H1 (cell line): Measurements from ENCODE around the gene DCAF4. TPM values are rescaled to one million over a fixed set of nuclear protein-coding genes. Genes with fewer than 3 reads are reported as not detected.
A peak's percentile ranks its signal among the peaks of the same experiment; 100 is the strongest.

Source experiments
- CTCF ChIA-PET: fragments of 300-600 bp; sonication (Branson Sonifier 250); formaldehyde crosslinking; loops from one replicate; lab custom pipeline; 2021; ENCODE audit not compliant: partially characterized antibody; lab: Charles Lee
- POLR2A ChIA-PET: fragments of 300-600 bp; sonication (Branson Sonifier 250); formaldehyde crosslinking; loops from one replicate; lab custom pipeline; 2021; ENCODE audit warnings: inconsistent platforms; ENCODE audit not compliant: partially characterized antibody; lab: Charles Lee
- DNase-seq, 2 experiments: peaks; one replicate each; pipeline versions ENCODE4 v3.0.0 to v3.0.0-alpha.2; 2010 to 2022; ENCODE audit warnings: low spot score in 2 of 2, low read depth in 1 of 2, mixed read lengths in 1 of 2
- FAIRE-seq: peaks from 2 replicates; lab custom pipeline; 2011; peaks lifted over from hg19 to GRCh38; lab: Jason Lieb, UNC
- H2AFZ ChIP-seq: 2 replicates; pipeline ENCODE4 v1.8.1; 2012; ENCODE audit warnings: low read length, inconsistent platforms
- H2AK5ac ChIP-seq: 2 replicates; pipeline ENCODE4 v1.6.1; 2013; ENCODE audit warnings: low read depth, low read length
- H2BK120ac ChIP-seq: replicated peaks from 2 replicates; pipeline ENCODE3; 2013; ENCODE audit warnings: low read depth, low read length, inconsistent platforms
- H2BK12ac ChIP-seq: 2 replicates; pipeline ENCODE4 v1.6.1; 2013; ENCODE audit warnings: low read depth, low read length
- H2BK15ac ChIP-seq: 2 replicates; pipeline ENCODE4 v1.6.1; 2013; ENCODE audit warnings: low read length
- H2BK20ac ChIP-seq: 2 replicates; pipeline ENCODE4 v1.6.1; 2013; ENCODE audit warnings: low read length
- H2BK5ac ChIP-seq: 2 replicates; pipeline ENCODE4 v1.6.1; 2013; ENCODE audit warnings: low read depth, low read length
- H3K14ac ChIP-seq: 2 replicates; pipeline ENCODE4 v1.6.1; 2013; ENCODE audit warnings: inconsistent platforms; ENCODE audit not compliant: insufficient read length
- H3K18ac ChIP-seq: 2 replicates; pipeline ENCODE4 v1.6.1; 2013; ENCODE audit warnings: low read length; ENCODE audit errors: extremely low read depth
- H3K23ac ChIP-seq: 2 replicates; pipeline ENCODE4 v1.6.1; 2013; ENCODE audit warnings: inconsistent platforms; ENCODE audit not compliant: insufficient read length
- H3K23me2 ChIP-seq: 2 replicates; pipeline ENCODE4 v1.6.1; 2013; ENCODE audit warnings: low read depth, low read length
- H3K27ac ChIP-seq: 2 replicates; pipeline ENCODE4 v1.6.1; 2011; ENCODE audit warnings: low read depth, low read length, inconsistent platforms
- H3K27me3 ChIP-seq, 4 experiments: replicated peaks in 1 of 4; 1 replicate in 1 of 4; 2 replicates in 3 of 4; pipeline versions ENCODE4 v1.6.1 to v1.8.1; 2011 to 2013; ENCODE audit warnings: low read length in 3 of 4, mild to moderate bottlenecking in 3 of 4, inconsistent platforms in 2 of 4, mixed read lengths in 2 of 4, moderate library complexity in 1 of 4; ENCODE audit not compliant: control insufficient read depth in 3 of 4, insufficient read depth in 3 of 4; ENCODE audit errors: extremely low read depth in 1 of 4
- H3K36me3 ChIP-seq, 4 experiments: 2 replicates each; pipeline versions ENCODE4 v1.6.1 to v1.8.1; 2011 to 2013; ENCODE audit warnings: mild to moderate bottlenecking in 4 of 4, low read length in 3 of 4, moderate library complexity in 2 of 4, control low read depth in 1 of 4, inconsistent platforms in 1 of 4; ENCODE audit not compliant: insufficient read depth in 4 of 4, control insufficient read depth in 2 of 4
- H3K4ac ChIP-seq: replicated peaks from 2 replicates; pipeline ENCODE3; 2013; ENCODE audit warnings: low read length, low read depth, mixed read lengths, inconsistent platforms; ENCODE audit not compliant: insufficient read length
- H3K4me1 ChIP-seq, 4 experiments: replicated peaks in 1 of 4; 1 replicate in 1 of 4; 2 replicates in 3 of 4; pipeline versions ENCODE4 v1.6.1 to v1.8.1; 2011 to 2013; ENCODE audit warnings: low read length in 3 of 4, inconsistent platforms in 2 of 4, mixed read lengths in 1 of 4; ENCODE audit not compliant: insufficient read depth in 4 of 4, control insufficient read depth in 3 of 4
- H3K4me2 ChIP-seq, 2 experiments: 2 replicates each; pipeline versions ENCODE4 v1.6.1 to v1.8.1; 2011 to 2013; ENCODE audit warnings: low read depth in 2 of 2, low read length in 2 of 2, control low read depth in 1 of 2, inconsistent platforms in 1 of 2, mild to moderate bottlenecking in 1 of 2; ENCODE audit not compliant: insufficient read depth in 1 of 2
- H3K4me3 ChIP-seq, 4 experiments: fragments of 200-600, 300-600 bp in 1 of 4; sonication (generic), shearing (Covaris generic), sonication (Bioruptor Twin) in 1 of 4; 2 replicates each; pipeline versions ENCODE4 v1.5.1 to v1.8.1; 2011 to 2016; ENCODE audit warnings: low read length in 4 of 4, low read depth in 3 of 4, control low read depth in 2 of 4, inconsistent platforms in 2 of 4, mild to moderate bottlenecking in 2 of 4, mixed read lengths in 1 of 4, moderate library complexity in 1 of 4; ENCODE audit not compliant: insufficient read depth in 2 of 4; ENCODE audit errors: extremely low read depth in 1 of 4
- H3K56ac ChIP-seq: replicated peaks from 2 replicates; pipeline ENCODE3; 2013; ENCODE audit warnings: low read depth, mild to moderate bottlenecking, mixed read lengths, low read length, inconsistent platforms; ENCODE audit not compliant: insufficient read length
- H3K79me1 ChIP-seq: 2 replicates; pipeline ENCODE4 v1.6.1; 2013; ENCODE audit warnings: low read depth, low read length, control low read depth
- H3K79me2 ChIP-seq, 2 experiments: 2 replicates each; pipeline versions ENCODE4 v1.6.1 to v1.8.1; 2012 to 2013; ENCODE audit warnings: low read length in 2 of 2, mild to moderate bottlenecking in 2 of 2, inconsistent platforms in 1 of 2; ENCODE audit not compliant: insufficient read depth in 2 of 2, control insufficient read depth in 1 of 2
- H3K9ac ChIP-seq, 4 experiments: replicated peaks in 1 of 4; 1 replicate in 1 of 4; 2 replicates in 3 of 4; pipeline versions ENCODE4 v1.6.1 to v1.8.1; 2011 to 2013; ENCODE audit warnings: low read depth in 3 of 4, low read length in 3 of 4, control low read depth in 2 of 4, mild to moderate bottlenecking in 2 of 4, moderate library complexity in 2 of 4, inconsistent platforms in 1 of 4; ENCODE audit errors: extremely low read depth in 1 of 4
- H3K9me3 ChIP-seq, 2 experiments: 2 replicates each; pipeline versions ENCODE4 v1.6.1 to v1.8.1; 2012 to 2013; ENCODE audit warnings: mild to moderate bottlenecking in 2 of 2, moderate library complexity in 2 of 2, control low read depth in 1 of 2, inconsistent platforms in 1 of 2, low read depth in 1 of 2, low read length in 1 of 2, mixed read lengths in 1 of 2; ENCODE audit not compliant: insufficient read depth in 2 of 2
- H4K20me1 ChIP-seq, 2 experiments: replicated peaks in 1 of 2; 2 replicates each; pipeline versions ENCODE3 to v1.8.1; 2011 to 2013; ENCODE audit warnings: inconsistent platforms in 2 of 2, low read length in 2 of 2, mild to moderate bottlenecking in 1 of 2; ENCODE audit not compliant: insufficient read depth in 2 of 2, control insufficient read depth in 1 of 2
- H4K5ac ChIP-seq: 2 replicates; pipeline ENCODE4 v1.6.1; 2013; ENCODE audit warnings: low read length, low read depth, mixed read lengths, inconsistent platforms; ENCODE audit not compliant: insufficient read length
- H4K8ac ChIP-seq: 2 replicates; pipeline ENCODE4 v1.8.0; 2013; ENCODE audit warnings: mild to moderate bottlenecking, moderate library complexity, low read length, inconsistent platforms; ENCODE audit not compliant: insufficient read depth; ENCODE audit errors: extremely low read depth
- H4K91ac ChIP-seq: replicated peaks from 2 replicates; pipeline ENCODE3; 2013; ENCODE audit warnings: low read length, mixed read lengths, inconsistent platforms; ENCODE audit not compliant: insufficient read length
- CTBP2 ChIP-seq: IDR thresholded peaks from 2 replicates; pipeline ENCODE4 v1.7.0; 2011; ENCODE audit warnings: borderline replicate concordance, mild to moderate bottlenecking, moderate library complexity, mixed read lengths, low read length; ENCODE audit not compliant: insufficient read depth, insufficient read length
- EP300 ChIP-seq, 2 experiments: IDR thresholded peaks; 1 replicate in 1 of 2; 2 replicates in 1 of 2; pipeline ENCODE4 v1.6.1; 2011 to 2012; ENCODE audit warnings: low read depth in 2 of 2, low read length in 2 of 2, mild to moderate bottlenecking in 2 of 2, borderline replicate concordance in 1 of 2, inconsistent platforms in 1 of 2, moderate library complexity in 1 of 2
- HDAC2 ChIP-seq, 2 experiments: fragments of 300-600 bp in 1 of 2; sonication (generic) in 1 of 2; IDR thresholded peaks; 2 replicates each; pipeline ENCODE4 v1.6.1; 2011 to 2012; ENCODE audit warnings: low read depth in 2 of 2, low read length in 2 of 2, mild to moderate bottlenecking in 2 of 2, moderate library complexity in 2 of 2, borderline replicate concordance in 1 of 2, inconsistent platforms in 1 of 2
- MAX ChIP-seq: IDR thresholded peaks from 2 replicates; pipeline ENCODE4 v1.6.1; 2012; ENCODE audit warnings: inconsistent platforms
- POLR2A ChIP-seq, 2 experiments: IDR thresholded peaks; 1 replicate in 1 of 2; 2 replicates in 1 of 2; pipeline ENCODE4 v1.6.1; 2011; ENCODE audit warnings: low read depth in 2 of 2, low read length in 2 of 2, mild to moderate bottlenecking in 2 of 2; ENCODE audit errors: control extremely low read depth in 1 of 2
- SP1 ChIP-seq: IDR thresholded peaks from 2 replicates; pipeline ENCODE4 v1.6.1; 2011; ENCODE audit warnings: low read depth, low read length
- TBP ChIP-seq: IDR thresholded peaks from 2 replicates; pipeline ENCODE4 v1.6.1; 2011; ENCODE audit warnings: low read depth, low read length, improper control_type of control experiment
- WGBS, 2 experiments: shearing (Covaris generic) in 1 of 2; methylation state at CpG; one replicate each; pipeline versions ENCODE4 v1.1.6 to v1.1.7; 2013 to 2015; ENCODE audit warnings: low lambda C conversion rate in 2 of 2, mixed read lengths in 2 of 2, inconsistent platforms in 1 of 2, low coverage in 1 of 2, missing lambda C conversion rate in 1 of 2; ENCODE audit not compliant: insufficient replicate concordance in 2 of 2, insufficient coverage in 1 of 2, insufficient read length in 1 of 2; ENCODE audit errors: extremely low coverage in 1 of 2, missing lambda C conversion rate in 1 of 2; 5-methylcytosine and 5-hydroxymethylcytosine counted together
- long read RNA-seq, 2 experiments: library from RNA in 1 of 2; library from capped mRNA in 1 of 2; stranded (forward); transcript quantifications; one replicate each; pipeline ENCODE4 v2.0.0, GENCODE V29; 2021; ENCODE audit warnings: inconsistent platforms in 1 of 2
- polyA minus RNA-seq, 3 experiments: library from RNA; depleted of rRNA, polyadenylated mRNA; stranded (reverse); fragments of >200 nt; gene quantifications; 1 replicate in 2 of 3; 2 replicates in 1 of 3; pipeline ENCODE4 v1.2.3, GENCODE V29; 2011
- polyA plus RNA-seq, 7 experiments: library from polyadenylated mRNA; depleted of rRNA in 3 of 7; stranded (reverse) in 5 of 7; unstranded in 2 of 7; fragments of >200 nt in 5 of 7; fragments of 200-250 nt in 2 of 7; gene quantifications; 1 replicate in 5 of 7; 2 replicates in 1 of 7; 4 replicates in 1 of 7; pipeline versions ENCODE4 v1.2.1 to v1.2.3, GENCODE V29; 2011 to 2013; ENCODE audit warnings: missing spikeins in 2 of 7, mixed read lengths in 2 of 7
- total RNA-seq: library from RNA; stranded (reverse); fragmentation: NEBNext Ultra II Directional; extraction: Animal tissue kit (Norgen Biotek cat#: 25700); gene quantifications from 2 replicates; pipeline ENCODE4 v1.2.1, GENCODE V29; 2021

The DCAF4 gene
- total RNA-seq (16.8 and 21.1 TPM in 2 replicates), polyA plus RNA-seq (2011; rRNA removed) (17.0 and 26.3 TPM in 2 replicates), polyA minus RNA-seq (2011; rRNA and poly(A)+ RNA removed) (24.8 and 27.4 TPM in 2 replicates)
- 28.3 TPM for polyA plus RNA-seq (2011; cell fraction: cytosol; rRNA removed)
- polyA plus RNA-seq (2011; cell fraction: nucleus; rRNA removed) = 35.9 TPM
- 13.7 to 17.0 TPM (median 14.8 TPM) in 4 replicates for polyA plus RNA-seq (2012, experiment 1 of 2)
- polyA plus RNA-seq (2012, experiment 2 of 2) = 7.8 TPM
- 22.5 TPM for polyA plus RNA-seq (2013, experiment 1 of 2)
- 22.9 TPM for polyA plus RNA-seq (2013, experiment 2 of 2)
- 7.8 TPM for polyA minus RNA-seq (2011; cell fraction: cytosol; rRNA and poly(A)+ RNA removed)
- 26.9 TPM for polyA minus RNA-seq (2011; cell fraction: nucleus; rRNA and poly(A)+ RNA removed)
- long read RNA-seq, experiment 1, partial matches to known transcripts = 10 of 14 reads
- long read RNA-seq, experiment 1, other reads (novel, unspliced or antisense) = 4 of 14 reads
- long read RNA-seq, experiment 2, transcript DCAF4-202 (14 exons, 2,024 nt) = major isoform, 10 of 19 reads
- long read RNA-seq, experiment 2, partial matches to known transcripts = 0 of 19 reads
- long read RNA-seq, experiment 2, other reads (novel, unspliced or antisense) = 9 of 19 reads

- Histone ChIP-seq H2AK5ac (no peak within 1 kb of the TSS), H3K4me2 (peak within 1 kb of the TSS; percentile 76 to 84), H3K36me3 (no peaks in the 10 kb centered on the region; a peak in 1 of 8 replicates), H2BK5ac (no peak within 1 kb of the TSS), H4K91ac (no peak within 1 kb of the TSS), H3K27me3 (peaks cover 0 to 10% (median 8%) of the 10 kb centered on the region in 4 experiments; a peak in 5 of 7 replicates), H4K5ac (no peak within 1 kb of the TSS), H3K9me3 (no peaks in the 10 kb centered on the region), H4K20me1 (no peaks in the 10 kb centered on the region), H3K79me1 (no peaks in the 10 kb centered on the region; the same call in 1 of the 2 replicates), H2BK20ac (no peak within 1 kb of the TSS), H3K9ac (peak within 1 kb of the TSS; percentile 39 to 65 (median 58); a peak in 5 of 7 replicates), H3K23me2 (peaks cover 11% of the 10 kb centered on the region), H2BK120ac (no peak within 1 kb of the TSS), H2BK15ac (no peak within 1 kb of the TSS), H3K27ac (no peak within 1 kb of the TSS; the same call in 1 of the 2 replicates), H3K4me3 (peak within 1 kb of the TSS; percentile 66 to 78 (median 71)), H3K18ac (peak within 1 kb of the TSS; percentile 81), H3K79me2 (peaks cover 0 to 8% of the 10 kb centered on the region in 2 experiments; a peak in 2 of 4 replicates), H3K56ac (no peak within 1 kb of the TSS), H3K23ac (no peak within 1 kb of the TSS), H4K8ac (peak within 1 kb of the TSS; percentile 73), H2AFZ (peak within 1 kb of the TSS; percentile 98), H2BK12ac (peak within 1 kb of the TSS; percentile 63), H3K4ac (peak within 1 kb of the TSS; percentile 69), H3K14ac (no peak within 1 kb of the TSS), H3K4me1 (peaks cover 0 to 2% (median under 1%) of the 10 kb centered on the region in 4 experiments; a peak in 4 of 7 replicates)
- ChIA-PET POLR2A (interaction anchor here (1.5 kb wide), 1 partner anchor 10 kb away, joined by 6 read pairs; no protein-coding TSS in a partner anchor), CTCF (interaction anchor here (2.0 kb wide), 1 partner anchor 167 kb away, joined by 4 read pairs; no protein-coding TSS in a partner anchor)
- DNase-seq (peak; percentile 90 to 91), FAIRE-seq (peak; percentile 55)
- 1% methylated on average over 33 of the region's 59 CpGs; no CpG with 5 or more reads in 1 of the 2 experiments for WGBS, 2 experiments
- peak; percentile 38 to 55; a peak in 1 of 4 replicates for TF ChIP-seq HDAC2 (IDR thresholded peaks at IDR 0.05; ENCODE audit: borderline replicate concordance in 1 of 2, low read depth in 2 of 2, low read length in 2 of 2)
- no peak for TF ChIP-seq EP300 (IDR thresholded peaks at IDR 0.05; ENCODE audit: borderline replicate concordance in 1 of 2, low read depth in 2 of 2, low read length in 2 of 2)
- TF ChIP-seq SP1 = peak; percentile 97
- TF ChIP-seq POLR2A (IDR thresholded peaks at IDR 0.05; ENCODE audit: control extremely low read depth in 1 of 2, low read depth in 2 of 2, low read length in 2 of 2) = peak; percentile 59 to 63
- TF ChIP-seq MAX = peak; percentile 85
- peak; percentile 71; the same call in 1 of the 2 replicates for TF ChIP-seq TBP
- no peak for TF ChIP-seq CTBP2
Measured at GRCh38 chr14:72926292-72927028, at the start of gene DCAF4. TSS of gene DCAF4 (plus strand) at chr14:72926464. CDS start at chr14:72937979, 11,515 bp downstream.
